Endothelial cell of umbilical vein (primary cell): Measurements from ENCODE around the gene CRHR1.

Source experiments
- EZH2 ChIP-seq: IDR thresholded peaks from 2 replicates; pipeline ENCODE4 v1.6.1; 2012; ENCODE audit warnings: borderline replicate concordance, low read depth, mild to moderate bottlenecking, moderate library complexity, low read length, inconsistent platforms; ENCODE audit not compliant: severe bottlenecking
- POLR2A ChIP-seq: IDR thresholded peaks from 2 replicates; pipeline ENCODE4 v1.6.1; 2012; ENCODE audit warnings: low read depth, mild to moderate bottlenecking, control low read depth, low read length
- POLR2AphosphoS5 ChIP-seq: IDR thresholded peaks from 2 replicates; pipeline ENCODE4 v1.6.1; 2012; ENCODE audit warnings: low read depth, mild to moderate bottlenecking, control low read depth, low read length, moderate library complexity; ENCODE audit not compliant: insufficient read depth
- TF ChIP-seq, protein P1 (sequence below), 2 donors: IDR thresholded peaks; 1 replicate in 1 of 2; 2 replicates in 1 of 2; pipeline ENCODE4 v1.5.1; 2011; ENCODE audit warnings: low read length in 2 of 2, mild to moderate bottlenecking in 2 of 2, moderate library complexity in 2 of 2, control low read depth in 1 of 2, inconsistent platforms in 1 of 2, low read depth in 1 of 2; ENCODE audit not compliant: insufficient read depth in 1 of 2; ENCODE audit errors: extremely low read depth in 1 of 2
- TF ChIP-seq, protein P2 (sequence below): IDR thresholded peaks from 2 replicates; pipeline ENCODE4 v1.6.1; 2011; ENCODE audit not compliant: insufficient read depth, insufficient read length

- TF ChIP-seq, protein P1, sequence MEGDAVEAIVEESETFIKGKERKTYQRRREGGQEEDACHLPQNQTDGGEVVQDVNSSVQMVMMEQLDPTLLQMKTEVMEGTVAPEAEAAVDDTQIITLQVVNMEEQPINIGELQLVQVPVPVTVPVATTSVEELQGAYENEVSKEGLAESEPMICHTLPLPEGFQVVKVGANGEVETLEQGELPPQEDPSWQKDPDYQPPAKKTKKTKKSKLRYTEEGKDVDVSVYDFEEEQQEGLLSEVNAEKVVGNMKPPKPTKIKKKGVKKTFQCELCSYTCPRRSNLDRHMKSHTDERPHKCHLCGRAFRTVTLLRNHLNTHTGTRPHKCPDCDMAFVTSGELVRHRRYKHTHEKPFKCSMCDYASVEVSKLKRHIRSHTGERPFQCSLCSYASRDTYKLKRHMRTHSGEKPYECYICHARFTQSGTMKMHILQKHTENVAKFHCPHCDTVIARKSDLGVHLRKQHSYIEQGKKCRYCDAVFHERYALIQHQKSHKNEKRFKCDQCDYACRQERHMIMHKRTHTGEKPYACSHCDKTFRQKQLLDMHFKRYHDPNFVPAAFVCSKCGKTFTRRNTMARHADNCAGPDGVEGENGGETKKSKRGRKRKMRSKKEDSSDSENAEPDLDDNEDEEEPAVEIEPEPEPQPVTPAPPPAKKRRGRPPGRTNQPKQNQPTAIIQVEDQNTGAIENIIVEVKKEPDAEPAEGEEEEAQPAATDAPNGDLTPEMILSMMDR (IDR thresholded peaks at IDR 0.05; ENCODE audit: extremely low read depth in 1 of 2, insufficient read depth in 1 of 2, low read depth in 1 of 2, low read length in 2 of 2), result no peak
- TF ChIP-seq, protein P2, sequence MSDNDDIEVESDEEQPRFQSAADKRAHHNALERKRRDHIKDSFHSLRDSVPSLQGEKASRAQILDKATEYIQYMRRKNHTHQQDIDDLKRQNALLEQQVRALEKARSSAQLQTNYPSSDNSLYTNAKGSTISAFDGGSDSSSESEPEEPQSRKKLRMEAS, result no peak
- TF ChIP-seq POLR2A, result no peak
- TF ChIP-seq EZH2, result no peak
- TF ChIP-seq POLR2AphosphoS5, result no peak
These were observed 35.3 kb upstream of the CRHR1 start for GRCh38 chr17:45748731-45749310.
